CD4-positive, alpha-beta T cell treated with Interleukin-15 for 1 hour (primary cell): Measurements from ENCODE around the gene PTDSS2.
"Not testable (repeated sequence)": the region's sequence is repeated elsewhere in the genome, so short reads cannot be mapped to it uniquely, and the experiment has no call there.

Source experiments
- DNase-seq: peaks from one replicate; pipeline ENCODE4 v3.0.0-alpha.2; 2020

PTDSS2 gene

GRCh38 chr11:433641-434040, 16.4 kb upstream of the PTDSS2 start:
- no peak for DNase-seq

GRCh38 chr11:434496-434895, 15.6 kb upstream of the PTDSS2 start:
- no peak for DNase-seq

GRCh38 chr11:434999-435740, 14.9 kb upstream of the PTDSS2 start:
- not testable (repeated sequence) for DNase-seq

- no peak for DNase-seq
Measured at GRCh38 chr11:437228-437870, 12.7 kb upstream of the PTDSS2 start.

GRCh38 chr11:438101-438844, 11.8 kb upstream of the PTDSS2 start:
- no peak for DNase-seq

- no peak for DNase-seq
Measured at GRCh38 chr11:439315-440064, 10.6 kb upstream of the PTDSS2 start.

GRCh38 chr11:440065-441042, 9.7 kb upstream of the PTDSS2 start:
- DNase-seq: no peak

GRCh38 chr11:441043-441417, 9.0 kb upstream of the PTDSS2 start:
- no peak for DNase-seq

- peak; percentile 56 for DNase-seq
Measured at GRCh38 chr11:441418-442274, 8.4 kb upstream of the PTDSS2 start, which contains the start of gene ANO9. Gene ANO9 (minus strand): TSS chr11:442011. CDS start chr11:441926, 85 bp downstream.

GRCh38 chr11:442611-443081, 7.4 kb upstream of the PTDSS2 start:
- no peak for DNase-seq

GRCh38 chr11:443542-444199, 6.4 kb upstream of the PTDSS2 start:
- DNase-seq: no peak

GRCh38 chr11:444396-445144, 5.5 kb upstream of the PTDSS2 start:
- no peak for DNase-seq

- no peak for DNase-seq
Measured at GRCh38 chr11:445765-446588, 4.1 kb upstream of the PTDSS2 start.

- DNase-seq: no peak
Measured at GRCh38 chr11:446891-447290, 3.2 kb upstream of the PTDSS2 start.

GRCh38 chr11:447923-448731, 2.0 kb upstream of the PTDSS2 start:
- peak; percentile 92 for DNase-seq

GRCh38 chr11:450809-451451, 851 bp downstream of the PTDSS2 start:
- peak; percentile 83 for DNase-seq

- no peak for DNase-seq
Measured at GRCh38 chr11:451738-452137, 1.7 kb downstream of the PTDSS2 start.
